ENCODE measurements around the gene CEP41.

- TF ChIP-seq, protein P1, sequence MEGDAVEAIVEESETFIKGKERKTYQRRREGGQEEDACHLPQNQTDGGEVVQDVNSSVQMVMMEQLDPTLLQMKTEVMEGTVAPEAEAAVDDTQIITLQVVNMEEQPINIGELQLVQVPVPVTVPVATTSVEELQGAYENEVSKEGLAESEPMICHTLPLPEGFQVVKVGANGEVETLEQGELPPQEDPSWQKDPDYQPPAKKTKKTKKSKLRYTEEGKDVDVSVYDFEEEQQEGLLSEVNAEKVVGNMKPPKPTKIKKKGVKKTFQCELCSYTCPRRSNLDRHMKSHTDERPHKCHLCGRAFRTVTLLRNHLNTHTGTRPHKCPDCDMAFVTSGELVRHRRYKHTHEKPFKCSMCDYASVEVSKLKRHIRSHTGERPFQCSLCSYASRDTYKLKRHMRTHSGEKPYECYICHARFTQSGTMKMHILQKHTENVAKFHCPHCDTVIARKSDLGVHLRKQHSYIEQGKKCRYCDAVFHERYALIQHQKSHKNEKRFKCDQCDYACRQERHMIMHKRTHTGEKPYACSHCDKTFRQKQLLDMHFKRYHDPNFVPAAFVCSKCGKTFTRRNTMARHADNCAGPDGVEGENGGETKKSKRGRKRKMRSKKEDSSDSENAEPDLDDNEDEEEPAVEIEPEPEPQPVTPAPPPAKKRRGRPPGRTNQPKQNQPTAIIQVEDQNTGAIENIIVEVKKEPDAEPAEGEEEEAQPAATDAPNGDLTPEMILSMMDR (IDR thresholded peaks at IDR 0.05): no peak
- no peak for TF ChIP-seq EZH2phosphoT487 (IDR thresholded peaks at IDR 0.05)
Observed at GRCh38 chr7:130367088-130367755, 73.6 kb downstream of the CEP41 start.
